GM19438 (cell line): Measurements from ENCODE around the gene STK32B.

Experiments
- ATAC-seq: cut with Tn5 transposase; IDR thresholded peaks from one replicate; pipeline ENCODE4 v1.9.1; 2021; ENCODE audit warnings: low read depth; ENCODE audit not compliant: unreplicated experiment

The STK32B gene

DNA sequence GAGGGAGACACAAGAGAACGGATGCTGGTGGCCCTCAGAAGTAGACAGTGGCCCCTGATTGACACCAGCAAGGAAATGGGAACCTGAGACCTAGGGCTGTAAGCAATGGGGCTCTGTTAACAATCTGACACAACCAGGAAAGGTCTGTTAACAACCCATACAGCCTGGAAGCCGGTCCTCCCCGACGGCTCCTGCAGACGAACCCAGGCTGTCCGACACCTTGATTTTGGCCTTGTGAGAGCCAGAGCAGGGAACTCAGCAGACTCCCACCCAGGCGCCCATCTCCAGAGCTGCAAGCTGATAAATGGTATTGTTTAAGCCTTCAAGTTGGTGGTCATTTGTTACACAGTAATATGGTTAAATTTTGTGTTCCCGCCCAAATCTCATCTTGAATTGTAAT, 21.8 kb upstream of the STK32B start:
- ATAC-seq, result no peak

DNA sequence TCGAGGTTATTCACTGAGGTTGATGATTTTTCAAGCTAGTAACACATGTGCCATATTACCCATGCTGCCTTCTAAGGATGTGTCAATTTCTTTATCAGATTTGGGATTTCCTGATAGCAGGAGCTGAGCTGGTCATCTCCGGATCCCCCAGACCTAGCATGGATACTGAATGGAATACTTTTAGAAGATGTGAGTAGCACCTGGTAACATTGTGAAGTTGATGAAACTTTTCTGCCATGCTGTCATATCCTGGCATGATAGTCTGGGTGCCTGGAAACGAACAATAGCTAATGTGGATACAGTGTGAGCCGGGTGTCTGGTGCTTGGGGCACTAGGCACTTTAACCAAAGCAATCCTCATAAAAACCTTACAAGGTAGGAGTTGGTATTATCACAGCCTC, 21.1 kb upstream of the STK32B start:
- no peak for ATAC-seq

DNA sequence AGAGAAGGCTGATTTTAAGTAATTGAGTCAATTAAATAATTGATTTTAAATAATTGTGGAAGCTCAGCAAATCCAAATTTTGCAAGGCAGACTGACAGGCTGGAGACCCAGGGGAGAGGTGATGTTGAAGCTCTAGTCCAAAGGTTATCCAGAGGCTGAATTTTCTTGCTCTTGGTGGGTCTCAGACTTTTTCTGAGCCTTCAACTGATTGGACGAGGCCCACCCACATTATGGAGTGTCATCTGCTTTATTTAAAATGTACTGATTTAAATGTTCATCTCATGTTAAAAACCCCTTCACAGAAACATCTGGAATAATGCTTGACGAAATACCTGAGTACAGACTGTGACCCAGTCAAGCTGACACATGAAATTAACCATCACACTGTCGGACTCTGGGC, 20.4 kb upstream of the STK32B start:
- no peak for ATAC-seq

DNA sequence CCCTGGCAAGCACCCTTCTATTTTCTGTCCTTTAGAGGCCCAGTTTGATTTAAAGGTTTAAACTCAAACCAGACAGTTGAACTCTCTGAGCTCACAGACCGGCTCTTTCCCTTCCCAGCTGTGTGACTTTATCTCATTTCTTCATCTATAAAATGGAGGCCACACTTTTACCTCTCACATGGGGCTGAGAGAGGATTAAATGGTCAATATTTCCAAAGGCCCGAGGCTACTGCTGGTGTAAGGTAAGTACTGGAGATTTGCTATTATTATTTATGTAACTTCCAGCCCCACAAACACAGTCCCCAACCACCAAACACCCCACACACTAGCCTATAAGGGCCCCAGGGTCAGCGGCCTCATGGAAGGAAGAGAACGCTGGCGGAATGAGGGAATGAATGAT, 18.5 kb upstream of the STK32B start:
- no peak for ATAC-seq

DNA sequence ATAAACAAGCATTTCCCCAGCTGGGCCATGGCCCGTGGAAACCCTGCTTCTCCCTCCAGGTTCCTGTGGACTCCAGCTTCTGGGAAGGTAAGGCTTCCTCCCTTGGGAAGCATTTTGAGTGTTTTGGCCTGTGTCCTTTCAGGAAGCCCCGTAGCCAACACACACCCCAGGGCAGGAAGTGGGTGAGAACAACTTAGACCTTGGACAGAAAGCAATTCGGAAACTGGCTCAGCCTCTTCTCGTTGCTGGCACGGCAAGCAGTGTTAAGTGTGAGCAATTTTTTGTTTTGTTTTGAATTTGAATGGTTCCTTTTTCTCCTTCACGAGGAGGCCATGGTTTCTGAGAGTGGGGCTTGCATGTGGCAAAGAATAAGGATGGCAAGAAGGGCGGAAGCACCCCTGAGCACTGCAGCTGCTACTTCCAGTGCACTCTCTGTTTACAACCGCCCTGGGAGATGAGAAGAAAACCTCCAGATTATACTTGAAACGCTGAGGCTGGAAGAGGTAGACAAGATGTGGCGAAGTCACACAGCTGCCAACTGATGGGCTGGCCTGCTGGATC, 17.9 kb upstream of the STK32B start:
- ATAC-seq, result no peak

DNA sequence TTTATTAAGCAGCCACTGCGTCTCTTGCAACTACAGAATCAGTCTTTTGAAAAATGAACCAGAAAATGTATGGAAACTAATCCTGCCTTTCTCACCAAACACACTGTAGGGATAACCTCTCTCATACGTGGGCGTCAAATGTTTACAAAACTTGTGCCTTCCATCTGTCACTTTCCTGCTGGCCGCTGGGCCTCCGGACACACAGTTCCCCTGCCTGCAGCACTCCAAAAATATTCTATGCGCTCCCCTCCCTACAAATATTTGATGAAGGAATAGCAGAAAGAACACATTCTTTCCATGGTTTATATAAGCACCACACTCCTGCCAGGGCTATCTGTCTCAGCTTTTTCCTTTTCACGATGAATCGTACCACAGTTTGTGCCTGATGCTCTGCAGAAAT, 17.1 kb upstream of the STK32B start:
- no peak for ATAC-seq

DNA sequence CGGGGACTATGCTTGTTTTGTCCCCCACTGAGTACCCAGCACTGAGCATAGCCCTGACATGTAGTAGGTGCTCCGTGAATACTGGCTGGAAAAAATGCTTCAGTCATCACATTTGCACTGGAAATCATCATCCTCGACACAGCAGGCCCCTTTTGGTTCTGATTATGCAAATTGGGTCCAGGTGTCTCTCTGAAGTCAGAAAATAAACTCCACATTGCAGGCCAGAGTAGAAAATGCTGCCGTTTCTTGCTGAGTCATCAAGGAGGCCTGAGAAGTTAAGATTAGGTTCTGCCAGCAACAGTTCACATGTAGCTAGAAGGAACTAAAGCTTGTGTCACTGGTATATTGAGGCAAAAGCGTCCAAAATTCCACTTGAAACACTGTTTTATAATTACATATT, 15.0 kb upstream of the STK32B start:
- no peak for ATAC-seq

DNA sequence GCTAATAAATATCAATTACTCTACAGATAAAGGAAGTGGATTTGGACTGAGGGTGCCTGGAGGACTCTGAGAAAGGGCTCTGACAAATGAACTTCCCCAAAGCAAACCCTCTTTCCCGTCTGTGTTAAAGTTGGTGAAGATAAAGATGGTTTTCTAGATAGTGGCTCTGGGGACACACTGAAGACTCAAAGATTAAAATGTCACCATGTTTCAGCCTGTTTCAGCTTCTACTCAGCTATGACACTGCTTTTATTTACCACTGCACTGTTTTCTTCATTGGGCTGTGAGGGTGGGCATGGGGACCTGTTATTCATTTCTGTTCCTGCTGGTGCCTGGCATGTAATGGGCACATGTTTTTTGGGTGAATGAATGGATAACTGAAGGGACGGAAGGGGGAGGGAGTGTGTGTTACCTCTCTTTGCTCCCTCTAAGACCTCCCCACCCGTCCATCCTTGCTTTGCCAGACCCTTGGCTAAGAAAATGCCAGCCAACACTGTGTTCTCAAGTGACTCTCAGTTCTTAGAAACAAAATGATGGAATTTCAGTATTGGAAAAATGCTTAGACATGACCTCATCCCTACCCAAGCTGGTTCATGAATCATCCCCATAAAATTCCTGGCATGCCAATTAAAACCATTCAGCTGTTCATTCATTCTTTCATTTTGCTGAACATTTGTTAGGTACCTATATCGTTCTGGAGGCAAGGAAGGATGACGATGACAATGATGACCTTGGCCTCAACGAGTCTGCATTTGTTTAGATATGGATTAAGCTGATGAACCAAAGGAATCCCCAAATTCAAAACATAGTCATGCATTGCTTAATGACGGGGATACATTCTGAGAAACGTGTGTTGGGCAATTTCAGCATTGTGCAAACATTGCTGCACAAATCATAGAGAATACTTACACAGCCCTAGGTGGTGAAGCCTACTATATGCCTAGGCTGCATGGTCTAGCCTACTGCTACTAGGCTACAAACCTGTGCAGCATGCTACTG, 13.4 kb upstream of the STK32B start:
- ATAC-seq, result no peak

DNA sequence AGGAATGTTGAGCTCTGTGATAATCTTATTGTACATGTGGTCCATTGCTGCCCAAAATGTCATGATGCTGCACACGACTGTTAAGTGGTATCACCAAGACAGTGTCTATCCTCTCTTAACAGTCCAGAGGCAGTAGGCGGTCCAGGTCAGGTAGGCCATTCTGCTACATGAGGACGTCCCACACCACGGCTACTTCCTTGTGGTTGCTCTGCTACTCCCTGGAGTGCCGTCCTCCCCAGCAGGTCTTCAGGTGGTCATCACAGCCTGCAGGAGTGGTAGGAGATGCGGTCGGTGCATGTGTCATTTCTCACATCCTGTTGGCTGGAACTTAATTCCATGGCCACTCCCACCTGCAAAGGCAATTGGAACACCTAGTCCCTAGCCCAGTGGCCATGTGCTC, 11.5 kb upstream of the STK32B start:
- ATAC-seq, result no peak

DNA sequence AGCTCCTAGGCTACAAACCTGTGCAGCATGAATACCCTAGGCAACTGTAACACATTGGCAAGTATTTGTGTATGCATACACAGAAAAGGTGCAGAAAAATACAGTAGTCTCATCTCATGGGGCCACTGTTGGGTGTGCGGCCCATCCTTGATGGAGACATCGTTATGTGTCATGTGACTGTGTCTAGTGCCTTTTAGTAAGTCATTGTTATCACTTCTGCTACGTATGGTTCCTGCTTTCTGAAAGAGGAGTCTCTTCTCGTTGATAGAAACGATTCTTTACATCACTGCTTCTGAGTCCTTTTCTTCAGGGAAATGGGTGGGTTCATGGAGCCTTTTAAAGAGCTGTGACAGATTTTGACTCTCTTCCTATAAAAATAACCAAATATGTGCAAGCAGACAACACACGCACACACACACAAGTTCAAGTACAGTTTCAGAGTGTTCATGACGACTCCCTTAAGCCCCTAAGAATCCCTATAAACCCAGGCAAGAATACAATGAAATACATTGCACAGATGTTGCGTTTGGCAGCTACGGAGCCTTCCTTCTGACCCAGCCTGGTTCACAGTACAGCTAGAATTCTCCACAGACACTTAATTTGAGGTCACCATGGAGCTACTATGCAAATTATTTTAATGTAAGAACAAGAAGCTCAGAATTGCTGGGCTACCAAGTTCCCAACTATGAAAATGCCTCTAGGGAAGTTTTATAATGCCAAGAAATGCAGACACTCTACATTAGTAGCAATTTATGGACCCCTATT, 10.2 kb upstream of the STK32B start:
- ATAC-seq, result no peak

DNA sequence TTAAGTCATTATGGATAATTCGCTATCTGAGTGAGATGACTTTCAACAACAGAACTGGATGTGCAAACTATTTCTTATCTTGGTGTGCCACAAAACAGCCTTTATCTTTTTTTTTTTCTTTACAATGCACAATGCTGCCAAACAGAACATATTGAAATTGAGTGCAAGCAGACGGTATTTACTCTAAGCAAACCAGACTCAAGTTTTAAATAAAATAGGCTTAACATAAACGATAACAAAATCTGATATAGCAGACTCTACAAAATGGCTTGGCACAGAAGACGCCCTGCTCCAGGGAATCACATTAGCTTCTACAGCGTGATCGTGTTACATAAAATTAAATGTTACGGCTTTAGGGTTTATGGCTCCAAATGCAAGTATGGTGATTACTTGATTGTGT, 9.6 kb upstream of the STK32B start:
- no peak for ATAC-seq

DNA sequence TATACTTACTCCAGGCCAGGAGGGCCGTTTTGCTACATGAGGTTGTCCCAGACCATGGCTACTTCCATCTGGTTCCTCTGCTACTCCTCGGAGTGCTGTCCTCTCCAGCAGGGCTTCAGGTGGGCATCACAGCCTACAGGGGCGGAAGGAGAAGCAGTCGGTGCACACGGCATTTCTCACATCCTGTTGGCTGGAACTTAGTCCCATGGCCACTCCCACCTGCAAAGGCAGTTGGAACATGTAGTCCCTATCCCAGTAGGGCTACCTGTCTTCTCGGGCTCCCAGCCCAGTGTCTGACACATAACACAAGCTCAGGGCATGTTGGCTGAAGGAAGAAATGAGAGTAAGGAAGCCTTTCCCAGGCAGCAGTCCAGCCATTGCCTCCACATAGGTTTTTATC, 7.7 kb upstream of the STK32B start:
- ATAC-seq, result no peak

DNA sequence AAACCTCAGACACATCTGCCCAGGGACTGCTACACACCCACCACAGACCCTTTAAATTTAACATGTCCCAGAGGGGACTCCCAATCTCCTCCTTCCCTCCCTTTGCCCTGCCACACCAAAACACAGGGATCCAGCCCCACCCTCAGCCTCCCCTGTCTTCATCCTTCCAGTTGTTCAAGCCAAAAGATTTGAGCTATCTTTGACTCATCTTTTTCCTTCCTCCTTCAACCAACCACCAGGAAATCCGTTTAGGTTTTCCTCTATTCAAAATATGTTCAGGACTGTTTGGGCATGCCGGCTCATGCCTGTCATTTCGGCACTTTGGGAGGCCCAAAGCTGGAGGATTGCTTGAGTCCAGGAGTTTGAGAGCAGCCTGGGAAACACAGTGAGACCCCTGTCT, 6.9 kb upstream of the STK32B start:
- no peak for ATAC-seq

DNA sequence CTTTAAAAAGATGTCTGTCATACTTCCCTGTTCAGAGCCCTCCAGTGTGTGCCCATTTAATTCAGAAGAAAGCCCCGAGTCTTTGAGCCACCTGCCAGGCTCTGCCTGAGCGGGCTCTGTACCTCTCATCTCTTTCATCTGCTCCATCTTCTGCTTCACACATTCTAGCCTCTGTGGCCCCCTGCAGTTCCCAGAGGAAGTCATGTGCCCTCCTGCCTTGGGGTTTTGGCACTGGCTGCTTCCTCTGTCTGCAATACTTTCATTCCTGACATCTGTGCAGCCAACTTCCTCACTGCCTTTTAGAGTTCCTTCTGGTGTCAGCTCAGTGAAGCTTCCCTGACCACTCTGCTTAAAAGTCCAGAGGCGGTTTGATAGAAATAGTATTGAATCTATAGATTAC, 6.2 kb upstream of the STK32B start:
- ATAC-seq, result no peak

DNA sequence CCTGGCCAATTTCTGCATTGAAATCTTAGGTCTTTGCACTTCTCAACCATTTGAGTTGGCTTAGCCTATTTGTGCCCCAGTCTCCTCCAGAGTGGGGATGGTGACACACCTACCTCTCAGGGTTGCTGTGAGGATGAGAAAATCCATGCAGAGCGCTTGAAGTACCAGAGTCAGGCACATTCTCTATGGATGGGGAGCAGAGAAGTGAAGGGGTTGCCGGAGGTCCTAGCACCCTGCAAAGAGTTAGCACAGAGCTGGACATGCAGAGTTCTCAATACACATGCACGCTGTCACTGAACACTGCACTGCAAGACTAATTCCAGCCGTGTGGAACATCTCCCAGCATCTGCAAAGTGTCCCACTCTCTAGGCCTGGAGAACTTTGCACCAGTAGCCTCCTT, 2.6 kb upstream of the STK32B start:
- no peak for ATAC-seq

DNA sequence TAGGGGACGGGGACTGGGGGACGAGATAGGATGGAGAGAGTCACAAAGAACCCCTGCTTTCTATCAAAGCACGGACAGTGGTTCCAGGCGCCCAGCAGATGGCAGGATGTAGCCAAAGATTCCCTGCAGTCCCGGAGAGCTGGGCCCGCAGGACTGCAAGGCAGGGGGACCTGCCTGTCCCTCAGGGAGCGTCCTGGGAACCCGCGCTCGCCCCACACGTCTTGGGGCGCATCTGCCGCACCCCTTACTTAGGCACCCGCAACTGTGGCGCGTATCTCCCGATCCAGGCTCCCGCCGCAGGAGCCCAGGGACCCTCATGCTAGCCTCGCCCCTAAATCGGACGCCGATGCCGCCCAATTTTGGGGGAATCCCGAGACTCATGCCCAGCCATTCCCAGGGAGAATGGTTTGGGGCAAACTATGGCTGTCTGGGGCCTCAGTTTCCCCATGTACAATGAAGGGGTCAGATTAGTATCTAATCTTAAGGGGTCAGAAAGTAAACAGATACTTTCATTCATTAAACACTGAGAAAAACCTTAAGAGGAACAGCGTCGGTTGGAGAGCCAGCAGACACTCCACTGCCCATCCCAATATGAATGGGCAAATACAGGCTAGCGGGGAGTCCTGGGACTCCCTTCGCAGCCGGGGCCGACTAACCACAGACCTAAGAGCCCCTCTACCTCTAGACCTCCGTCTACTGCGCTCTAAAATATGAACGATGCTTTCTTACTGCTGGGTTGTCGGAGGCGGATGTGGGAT, 581 bp upstream of the STK32B start:
- no peak for ATAC-seq

DNA sequence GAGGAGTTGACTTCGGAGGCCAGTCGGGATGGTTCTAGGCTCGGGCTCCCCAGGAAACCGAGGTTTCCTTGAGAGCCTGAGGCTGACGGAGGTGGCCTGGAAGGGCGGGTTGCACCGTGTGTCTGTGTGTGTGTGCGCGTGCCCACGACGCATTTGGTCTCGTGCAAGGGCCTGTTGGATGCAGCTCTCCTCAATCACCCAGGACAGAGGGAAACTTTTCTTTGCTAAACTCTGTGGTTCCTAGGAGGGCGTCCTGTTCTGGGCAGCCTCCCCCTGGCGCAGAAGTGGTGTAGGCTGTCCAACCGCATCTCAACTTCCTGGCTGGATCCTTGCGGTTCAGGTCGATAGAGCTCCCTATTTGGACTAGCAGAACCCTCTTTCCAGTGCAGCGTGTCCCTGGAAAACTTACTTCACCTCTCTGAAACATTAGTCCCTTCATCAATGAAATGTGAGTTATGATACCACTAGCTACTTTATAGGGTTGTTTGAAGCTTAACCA, 973 bp downstream of the STK32B start:
- no peak for ATAC-seq

DNA sequence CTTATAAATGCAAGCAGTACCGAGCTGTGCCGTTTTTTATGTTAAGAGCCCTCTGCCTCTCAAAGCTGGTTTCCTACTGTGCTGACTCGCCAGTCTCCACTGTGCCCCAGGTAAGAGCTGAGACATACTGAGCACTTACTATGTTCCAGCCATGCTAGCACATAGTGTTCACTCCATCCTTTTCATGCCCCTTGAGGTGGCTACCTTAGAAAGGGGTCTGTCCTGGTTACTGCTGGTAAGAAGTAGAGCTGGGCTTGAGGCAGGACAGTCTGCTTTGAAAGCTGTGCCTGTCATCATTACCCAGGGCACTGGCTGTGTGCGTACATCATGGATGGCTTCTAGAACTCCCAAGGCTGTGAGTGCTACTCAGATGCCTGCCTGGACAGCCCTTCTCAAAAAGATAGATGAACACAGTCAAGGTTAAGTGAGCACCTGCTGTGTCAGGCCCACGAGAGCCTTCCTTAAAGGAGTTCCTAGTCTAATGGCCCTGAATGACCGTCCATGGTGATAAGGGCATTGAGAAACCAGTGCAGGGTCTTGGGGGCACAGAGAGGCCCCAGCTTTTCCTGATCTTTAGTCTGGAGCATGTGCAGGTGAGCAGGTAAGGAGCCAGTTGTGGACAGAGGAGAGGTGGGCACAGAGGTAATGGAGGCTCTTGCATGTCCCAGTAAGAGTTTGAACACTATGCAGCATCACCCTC, 1.6 kb downstream of the STK32B start:
- no peak for ATAC-seq

DNA sequence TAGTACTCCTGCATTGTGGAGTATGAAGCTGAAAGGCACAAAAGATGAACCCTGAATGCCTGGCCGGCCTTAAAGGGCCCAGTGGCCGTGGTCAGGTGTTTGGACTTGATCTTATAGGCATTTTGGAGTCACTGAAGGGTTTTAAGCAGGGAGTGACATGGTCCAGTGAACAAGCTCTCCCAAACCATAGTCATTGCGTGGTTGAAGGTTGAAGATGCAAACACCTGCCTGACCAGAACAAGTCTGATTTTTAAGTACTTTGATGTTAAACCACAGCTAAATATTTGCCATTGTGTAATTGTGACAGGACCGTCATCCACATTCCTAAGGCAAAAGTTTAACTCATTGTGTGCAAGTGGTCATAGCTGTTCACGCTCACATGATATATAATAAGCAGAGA, 3.3 kb downstream of the STK32B start:
- ATAC-seq, result no peak

DNA sequence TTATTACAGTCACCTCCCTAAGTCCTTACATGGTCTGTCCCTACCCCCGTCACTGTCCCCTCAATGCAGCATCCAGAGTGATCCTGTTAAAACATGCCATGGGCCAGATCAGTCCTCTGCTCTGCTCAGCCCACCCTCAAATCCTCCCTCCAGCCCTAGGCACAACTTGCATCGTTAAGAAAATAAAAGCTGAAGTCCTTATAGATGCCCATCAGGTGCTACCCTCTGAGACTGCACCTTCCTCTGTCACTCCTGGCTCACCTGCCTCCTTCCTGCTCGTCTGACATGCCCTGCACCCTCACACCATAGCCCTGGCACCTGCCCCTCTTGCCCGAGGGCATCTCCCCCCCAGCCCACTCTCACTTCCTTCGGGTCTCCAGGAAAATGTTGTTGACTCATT, 4.1 kb downstream of the STK32B start:
- ATAC-seq, result no peak
